Endodermal cell (in vitro differentiated cells): ENCODE data around the gene SHKBP1. TPM values are rescaled to one million over a fixed set of nuclear protein-coding genes. Genes with fewer than 3 reads are reported as not detected.

Experiments used
- DNase-seq: peaks from one replicate; pipeline ENCODE4 v3.0.0-alpha.2; 2017
- H3K27ac ChIP-seq: 2 replicates; pipeline ENCODE4 v1.5.1; 2013; ENCODE audit warnings: mild to moderate bottlenecking, low read depth, low read length, moderate library complexity
- H3K27me3 ChIP-seq: 2 replicates; pipeline ENCODE4 v1.6.1; 2013; ENCODE audit warnings: mild to moderate bottlenecking, low read length, moderate library complexity; ENCODE audit not compliant: insufficient read depth, control insufficient read depth, poor library complexity, severe bottlenecking
- H3K36me3 ChIP-seq: 2 replicates; pipeline ENCODE4 v1.7.0; 2013; ENCODE audit warnings: mild to moderate bottlenecking, low read length, moderate library complexity; ENCODE audit not compliant: control insufficient read depth, insufficient read depth
- H3K4me1 ChIP-seq: one replicate; pipeline ENCODE4 v1.7.0; 2013; ENCODE audit warnings: low read length; ENCODE audit not compliant: control insufficient read depth, insufficient read depth
- H3K4me3 ChIP-seq: 2 replicates; pipeline ENCODE4 v1.5.1; 2013; ENCODE audit warnings: mild to moderate bottlenecking, low read length, moderate library complexity
- H3K9ac ChIP-seq: 2 replicates; pipeline ENCODE4 v1.6.1; 2013; ENCODE audit warnings: mild to moderate bottlenecking, low read length, moderate library complexity; ENCODE audit not compliant: poor library complexity, severe bottlenecking; ENCODE audit errors: extremely low read depth
- H3K9me3 ChIP-seq: 2 replicates; pipeline ENCODE4 v1.6.1; 2013; ENCODE audit warnings: mild to moderate bottlenecking, low read length, moderate library complexity; ENCODE audit not compliant: control insufficient read depth
- H3K27ac Mint-ChIP-seq: 2 replicates; pipeline ENCODE4 v1.8.0; 2020; ENCODE audit warnings: mixed read lengths
- H3K27me3 Mint-ChIP-seq: 2 replicates; pipeline ENCODE4 v1.8.0; 2021; ENCODE audit warnings: mild to moderate bottlenecking, mixed read lengths; ENCODE audit not compliant: insufficient read depth
- H3K36me3 Mint-ChIP-seq: 2 replicates; pipeline ENCODE4 v1.8.0; 2020; ENCODE audit warnings: low read depth, mixed read lengths
- H3K4me1 Mint-ChIP-seq: 2 replicates; pipeline ENCODE4 v1.8.0; 2020; ENCODE audit warnings: mixed read lengths
- H3K4me3 Mint-ChIP-seq: 2 replicates; pipeline ENCODE4 v1.8.0; 2020; ENCODE audit warnings: mild to moderate bottlenecking, moderate library complexity, mixed read lengths
- H3K9me3 Mint-ChIP-seq: 2 replicates; pipeline ENCODE4 v1.8.0; 2020; ENCODE audit warnings: mild to moderate bottlenecking, mixed read lengths
- CTCF ChIP-seq: fragments of 200-600 bp; sonication (generic); conservative IDR thresholded peaks from 2 replicates; pipeline ENCODE4 v1.5.0; 2021; ENCODE audit warnings: antibody characterized with exemption, mild to moderate bottlenecking
- WGBS, 2 experiments: methylation state at CpG; one replicate each; pipeline versions ENCODE4 v1.1.5 to v1.1.7; 2013; ENCODE audit warnings: missing lambda C conversion rate in 2 of 2, mixed read lengths in 1 of 2; ENCODE audit not compliant: insufficient coverage in 1 of 2, insufficient read length in 1 of 2; 5-methylcytosine and 5-hydroxymethylcytosine counted together
- total RNA-seq, 2 donors: library from RNA; stranded (reverse); fragmentation: NEBNext Ultra II Directional in 1 of 2; extraction: Animal tissue kit (Norgen Biotek cat#: 25700) in 1 of 2; gene quantifications; 2 replicates in 1 of 2; 3 replicates in 1 of 2; pipeline ENCODE4 v1.2.1, GENCODE V29; 2021

The SHKBP1 gene
- total RNA-seq, 2 donors from 2014 or later = 110 TPM

GRCh38 chr19:40529093-40529954 is 47.3 kb upstream of the SHKBP1 start:
- no peak overlapping the region for H3K9ac ChIP-seq

GRCh38 chr19:40530091-40530901 is 46.4 kb upstream of the SHKBP1 start:
- WGBS, 2 experiments = 2 to 13% methylated on average over 3 to 75 of the region's 75 CpGs
- no peaks in the 10 kb centered on the region for H3K4me1 ChIP-seq
- Mint-ChIP-seq H3K36me3 (no peaks in the 10 kb centered on the region), H3K27ac (no peak overlapping the region), H3K9me3 (no peaks in the 10 kb centered on the region), H3K4me3 (peak overlapping the region; percentile 39), H3K27me3 (peaks cover 52% of the 10 kb centered on the region), H3K4me1 (peaks cover 7% of the 10 kb centered on the region)
- peak; percentile 53 for TF ChIP-seq CTCF
- H3K27ac ChIP-seq = no peak overlapping the region
- no peaks in the 10 kb centered on the region for H3K9me3 ChIP-seq
- no peak overlapping the region for H3K4me3 ChIP-seq
- DNase-seq = peak; percentile 91
- no peak overlapping the region for H3K9ac ChIP-seq
- no peaks in the 10 kb centered on the region for H3K36me3 ChIP-seq
- H3K27me3 ChIP-seq = peaks cover 14% of the 10 kb centered on the region

More at GRCh38 chr19:40529093-40529954, 47.3 kb upstream of the SHKBP1 start:
- DNase-seq = peak; percentile 97
- Histone ChIP-seq H3K9me3 (no peaks in the 10 kb centered on the region), H3K27me3 (peaks cover 14% of the 10 kb centered on the region), H3K27ac (no peak overlapping the region), H3K4me1 (no peaks in the 10 kb centered on the region), H3K4me3 (peak overlapping the region; percentile 67), H3K36me3 (no peaks in the 10 kb centered on the region)
- peaks cover 53% of the 10 kb centered on the region for H3K27me3 Mint-ChIP-seq
- no peaks in the 10 kb centered on the region for H3K36me3 Mint-ChIP-seq
- H3K9me3 Mint-ChIP-seq = no peaks in the 10 kb centered on the region
- TF ChIP-seq CTCF = peak; percentile 96
- peak overlapping the region; percentile 58 for H3K27ac Mint-ChIP-seq
- WGBS, 2 experiments = 6 to 8% methylated on average over 14 to 54 of the region's 54 CpGs
- H3K4me3 Mint-ChIP-seq = peak overlapping the region; percentile 39
- peaks cover 7% of the 10 kb centered on the region for H3K4me1 Mint-ChIP-seq

GRCh38 chr19:40533508-40533907 is 43.2 kb upstream of the SHKBP1 start:
- Mint-ChIP-seq H3K9me3 (no peaks in the 10 kb centered on the region), H3K27me3 (peaks cover 45% of the 10 kb centered on the region), H3K4me3 (no peak overlapping the region), H3K4me1 (peaks cover 7% of the 10 kb centered on the region), H3K36me3 (no peaks in the 10 kb centered on the region), H3K27ac (no peak overlapping the region)
- no peak for DNase-seq
- peak; percentile 58 for TF ChIP-seq CTCF
- WGBS, 2 experiments = 61 to 77% methylated on average over 2 of the region's 2 CpGs
- Histone ChIP-seq H3K36me3 (no peaks in the 10 kb centered on the region), H3K9me3 (no peaks in the 10 kb centered on the region), H3K27ac (no peak overlapping the region), H3K4me1 (no peaks in the 10 kb centered on the region), H3K27me3 (peaks cover 14% of the 10 kb centered on the region), H3K9ac (no peak overlapping the region), H3K4me3 (no peak overlapping the region)
